PC-9 (cell line): ENCODE data around the gene CLEC1A. TPM values are rescaled to one million over a fixed set of nuclear protein-coding genes. Genes with fewer than 3 reads are reported as not detected.

Source experiments
- BruUV-seq: library from RNA; stranded (reverse); fragments of 400-500 nt; replicated peaks from 2 replicates; lab custom pipeline; 2021; lab: Mats Ljungman, UMichigan
- CTCF ChIA-PET: fragments of 300-600 bp; sonication (Branson Sonifier 250); formaldehyde crosslinking; loops from one replicate; lab custom pipeline; 2022; ENCODE audit warnings: antibody characterized with exemption; lab: Charles Lee
- POLR2A ChIA-PET: fragments of 300-600 bp; sonication (Branson Sonifier 250); formaldehyde crosslinking; loops from one replicate; lab custom pipeline; 2022; ENCODE audit warnings: antibody characterized with exemption; ENCODE audit not compliant: unreplicated experiment; lab: Charles Lee
- DNase-seq, 2 experiments: peaks; one replicate each; pipeline versions ENCODE4 v3.0.0 to v3.0.0-alpha.2; 2015 to 2022; ENCODE audit warnings: mixed read lengths in 1 of 2
- H2AFZ ChIP-seq: fragments of 200-600 bp; sonication (generic); 2 replicates; pipeline ENCODE4 v1.8.1; 2017; ENCODE audit warnings: antibody characterized with exemption
- H3F3A ChIP-seq: fragments of 200-600 bp; sonication (generic); 2 replicates; pipeline ENCODE4 v1.8.1; 2017; ENCODE audit warnings: antibody characterized with exemption, mild to moderate bottlenecking, low read depth; ENCODE audit not compliant: insufficient read depth
- H3K27ac ChIP-seq: fragments of 200-600 bp; sonication (generic); 2 replicates; pipeline ENCODE4 v1.6.1; 2016; ENCODE audit warnings: mixed run types
- H3K27me3 ChIP-seq: fragments of 200-600 bp; sonication (generic); 2 replicates; pipeline ENCODE4 v1.6.1; 2016; ENCODE audit warnings: low read depth, mixed run types; ENCODE audit not compliant: insufficient read depth
- H3K36me3 ChIP-seq: fragments of 200-600 bp; sonication (generic); 2 replicates; pipeline ENCODE4 v1.6.1; 2016; ENCODE audit warnings: low read depth, mixed run types
- H3K4me1 ChIP-seq: fragments of 200-600 bp; sonication (generic); replicated peaks from 2 replicates; pipeline ENCODE4 v1.6.1; 2016; ENCODE audit warnings: mixed run types; ENCODE audit not compliant: insufficient read depth
- H3K4me2 ChIP-seq: fragments of 200-600 bp; sonication (generic); 2 replicates; pipeline ENCODE4 v1.6.1; 2017; ENCODE audit warnings: mixed run types
- H3K4me3 ChIP-seq: fragments of 200-600 bp; sonication (generic); 2 replicates; pipeline ENCODE4 v1.6.1; 2016; ENCODE audit warnings: mixed run types
- H3K79me2 ChIP-seq: fragments of 200-600 bp; sonication (generic); 2 replicates; pipeline ENCODE4 v1.6.1; 2017; ENCODE audit warnings: low read depth, mixed run types
- H3K9me2 ChIP-seq: fragments of 200-600 bp; sonication (generic); 2 replicates; pipeline ENCODE4 v1.8.1; 2017; ENCODE audit warnings: mild to moderate bottlenecking; ENCODE audit not compliant: insufficient read depth
- H3K9me3 ChIP-seq: fragments of 200-600 bp; sonication (generic); 2 replicates; pipeline ENCODE4 v1.8.1; 2016; ENCODE audit warnings: low read depth; ENCODE audit not compliant: insufficient read depth
- H4K20me1 ChIP-seq: fragments of 200-600 bp; sonication (generic); 2 replicates; pipeline ENCODE4 v1.8.1; 2017; ENCODE audit not compliant: insufficient read depth
- EZH2 ChIP-seq: fragments of 200-600 bp; sonication (generic); IDR thresholded peaks from 2 replicates; pipeline ENCODE4 v1.8.0; 2017; ENCODE audit warnings: antibody characterized with exemption, low read depth
- intact Hi-C: fragments of 100-400 bp; cut with micrococcal nuclease; formaldehyde crosslinking; loops from one replicate; pipeline ENCODE4 v1.10.0; 2022; ENCODE audit not compliant: unreplicated experiment
- total RNA-seq: library from RNA; stranded (reverse); gene quantifications from 2 replicates; pipeline ENCODE4 v1.2.3, GENCODE V29; 2021
- TF ChIP-seq, protein P1 (sequence below): fragments of 200-600 bp; sonication (generic); conservative IDR thresholded peaks from 2 replicates; pipeline ENCODE4 v1.6.1; 2017; ENCODE audit warnings: mixed run types, antibody characterized with exemption, mild to moderate bottlenecking, moderate library complexity

Gene CLEC1A
- total RNA-seq, 1 experiment from 2014 or later = not detected

DNA sequence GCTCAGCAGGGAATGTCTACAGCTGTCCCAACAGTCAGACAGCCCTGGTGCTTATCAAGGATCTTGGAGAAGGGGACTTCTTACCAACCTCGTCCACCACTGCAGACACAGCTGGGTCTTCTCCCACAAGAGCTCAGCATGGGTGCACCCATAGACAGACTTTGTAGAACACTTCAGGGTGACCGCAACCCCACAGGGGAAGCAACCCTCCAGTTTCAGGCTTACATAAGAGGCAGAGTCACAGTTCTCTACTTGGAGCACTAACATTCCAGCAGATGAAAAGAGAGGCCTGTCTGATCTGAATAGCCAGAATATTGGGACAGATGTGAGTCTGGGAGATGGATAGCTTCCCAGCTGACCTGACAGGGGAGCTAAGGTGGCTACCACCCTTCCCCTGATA lies 3.5 kb upstream of the CLEC1A start:
- Histone ChIP-seq H3F3A (no peaks in the 10 kb centered on the region), H3K36me3 (no peaks in the 10 kb centered on the region), H3K27ac (no peak overlapping the region), H3K9me2 (0 out of 2 replicates have a peak, but pooled peaks cover 3% of the 10 kb centered on the region), H3K9me3 (no peaks in the 10 kb centered on the region), H4K20me1 (no peaks in the 10 kb centered on the region), H3K4me3 (no peak overlapping the region), H2AFZ (no peak overlapping the region), H3K4me1 (no peaks in the 10 kb centered on the region), H3K4me2 (no peak overlapping the region), H3K79me2 (no peaks in the 10 kb centered on the region), H3K27me3 (no peaks in the 10 kb centered on the region)
- BruUV-seq = no TSS peak
- TF ChIP-seq, protein P1, sequence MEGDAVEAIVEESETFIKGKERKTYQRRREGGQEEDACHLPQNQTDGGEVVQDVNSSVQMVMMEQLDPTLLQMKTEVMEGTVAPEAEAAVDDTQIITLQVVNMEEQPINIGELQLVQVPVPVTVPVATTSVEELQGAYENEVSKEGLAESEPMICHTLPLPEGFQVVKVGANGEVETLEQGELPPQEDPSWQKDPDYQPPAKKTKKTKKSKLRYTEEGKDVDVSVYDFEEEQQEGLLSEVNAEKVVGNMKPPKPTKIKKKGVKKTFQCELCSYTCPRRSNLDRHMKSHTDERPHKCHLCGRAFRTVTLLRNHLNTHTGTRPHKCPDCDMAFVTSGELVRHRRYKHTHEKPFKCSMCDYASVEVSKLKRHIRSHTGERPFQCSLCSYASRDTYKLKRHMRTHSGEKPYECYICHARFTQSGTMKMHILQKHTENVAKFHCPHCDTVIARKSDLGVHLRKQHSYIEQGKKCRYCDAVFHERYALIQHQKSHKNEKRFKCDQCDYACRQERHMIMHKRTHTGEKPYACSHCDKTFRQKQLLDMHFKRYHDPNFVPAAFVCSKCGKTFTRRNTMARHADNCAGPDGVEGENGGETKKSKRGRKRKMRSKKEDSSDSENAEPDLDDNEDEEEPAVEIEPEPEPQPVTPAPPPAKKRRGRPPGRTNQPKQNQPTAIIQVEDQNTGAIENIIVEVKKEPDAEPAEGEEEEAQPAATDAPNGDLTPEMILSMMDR = no peak
- no peak for TF ChIP-seq EZH2
- CTCF ChIA-PET = no interaction called here
- POLR2A ChIA-PET = no interaction called here
- intact Hi-C loops = no loop called here
- no peak for DNase-seq

DNA sequence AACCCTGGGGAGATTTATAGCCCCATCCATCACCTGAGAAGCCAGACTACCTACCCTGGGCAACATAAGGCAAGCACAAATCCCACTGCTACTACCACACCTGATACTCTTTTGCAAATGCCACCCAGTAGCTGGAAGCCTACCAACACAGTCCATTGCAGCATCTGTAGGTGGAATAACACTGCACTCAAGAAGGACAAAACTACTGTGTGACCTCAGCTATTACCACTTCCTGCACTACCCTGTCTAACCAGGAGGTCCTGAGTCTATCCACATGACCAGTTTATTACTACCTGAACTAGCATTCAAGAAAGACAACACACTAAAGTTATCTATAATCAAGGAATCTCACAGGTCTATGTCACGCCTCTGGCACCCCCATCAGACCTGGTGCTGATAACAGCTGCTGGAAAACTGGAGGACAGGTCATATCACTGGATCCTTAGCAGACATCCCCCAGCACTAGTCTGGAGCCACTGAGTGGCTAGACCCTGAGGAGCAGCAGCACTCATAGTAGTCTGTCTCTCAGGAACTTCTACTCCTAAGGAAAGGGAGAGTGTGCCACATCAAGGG lies 2.9 kb upstream of the CLEC1A start:
- Histone ChIP-seq H3K4me1 (no peaks in the 10 kb centered on the region), H3K27ac (no peak overlapping the region), H3K4me3 (no peak overlapping the region), H3K9me2 (0 out of 2 replicates have a peak, but pooled peaks cover 3% of the 10 kb centered on the region), H3K79me2 (no peaks in the 10 kb centered on the region), H3K9me3 (no peaks in the 10 kb centered on the region), H3K27me3 (no peaks in the 10 kb centered on the region), H3K36me3 (no peaks in the 10 kb centered on the region), H4K20me1 (no peaks in the 10 kb centered on the region), H2AFZ (no peak overlapping the region), H3F3A (no peaks in the 10 kb centered on the region), H3K4me2 (no peak overlapping the region)
- ChIA-PET CTCF (no interaction called here), POLR2A (no interaction called here)
- BruUV-seq = no TSS peak
- intact Hi-C loops = no loop called here
- DNase-seq = no peak
- no peak for TF ChIP-seq EZH2
- TF ChIP-seq, protein P1 = no peak

DNA sequence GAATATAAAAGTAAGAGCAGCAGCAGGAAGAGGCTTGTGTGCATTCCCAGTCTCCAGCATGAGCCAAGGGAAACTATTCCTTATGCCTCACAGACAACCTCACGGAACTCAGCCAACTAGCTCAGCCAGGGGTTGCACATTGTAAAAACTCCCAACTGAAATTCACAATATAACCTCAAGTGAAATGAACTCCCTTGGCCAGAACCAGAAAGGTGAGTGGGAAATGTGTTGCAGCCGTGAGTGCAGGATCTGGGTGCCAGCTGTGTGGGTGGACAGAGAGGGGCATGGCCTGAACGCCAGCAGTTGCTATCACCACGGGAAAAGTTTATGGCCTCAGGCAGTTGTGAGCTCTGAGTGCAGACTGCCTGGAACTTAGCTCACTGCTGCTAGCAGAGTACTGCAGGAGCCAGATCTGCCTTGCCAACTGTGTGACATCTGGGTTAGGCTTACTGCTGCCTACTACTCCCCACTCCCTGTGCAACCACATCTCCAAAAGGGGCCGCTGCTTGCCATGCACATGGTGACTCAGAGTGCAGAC lies 2.3 kb upstream of the CLEC1A start:
- peak in 1 of 2 experiments; percentile 42 for DNase-seq
- POLR2A ChIA-PET = no interaction called here
- Histone ChIP-seq H3K79me2 (no peaks in the 10 kb centered on the region), H3K4me2 (no peak overlapping the region), H3K27ac (no peak overlapping the region), H3K9me3 (no peaks in the 10 kb centered on the region), H3K4me1 (no peaks in the 10 kb centered on the region), H3K9me2 (0 out of 2 replicates have a peak, but pooled peaks cover 3% of the 10 kb centered on the region), H2AFZ (no peak overlapping the region), H3K36me3 (no peaks in the 10 kb centered on the region), H3K27me3 (no peaks in the 10 kb centered on the region), H4K20me1 (no peaks in the 10 kb centered on the region), H3K4me3 (no peak overlapping the region), H3F3A (no peaks in the 10 kb centered on the region)
- intact Hi-C loops = no loop called here
- BruUV-seq = no TSS peak
- TF ChIP-seq EZH2 = no peak
- TF ChIP-seq, protein P1 = no peak
- CTCF ChIA-PET = interaction anchor here (0.6 kb wide), 1 partner anchor 89 kb away, joined by 14 read pairs; no protein-coding TSS in a partner anchor
